Large intestine (tissue), 3 donors: ENCODE data around the gene MRPL1. TPM values are rescaled to one million over a fixed set of nuclear protein-coding genes. Genes with fewer than 3 reads are reported as not detected.

Source experiments
- DNase-seq, 2 donors: peaks; one replicate each; pipeline versions ENCODE4 v3.0.0 to v3.0.0-alpha.2; 2013
- H3K27ac ChIP-seq: one replicate; pipeline ENCODE4 v1.5.1; 2013; ENCODE audit warnings: low read length
- H3K27me3 ChIP-seq: 2 replicates; pipeline ENCODE4 v1.6.1; 2013; ENCODE audit warnings: low read length; ENCODE audit not compliant: control insufficient read depth, insufficient read depth
- H3K36me3 ChIP-seq: 2 replicates; pipeline ENCODE4 v1.6.1; 2013; ENCODE audit warnings: low read length; ENCODE audit not compliant: control insufficient read depth, insufficient read depth
- H3K4me1 ChIP-seq: one replicate; pipeline ENCODE4 v1.6.1; 2013; ENCODE audit warnings: low read length; ENCODE audit not compliant: control insufficient read depth, insufficient read depth
- H3K4me3 ChIP-seq: one replicate; pipeline ENCODE4 v1.5.1; 2013; ENCODE audit warnings: low read length
- H3K9me3 ChIP-seq: one replicate; pipeline ENCODE4 v1.6.1; 2013; ENCODE audit warnings: mild to moderate bottlenecking, low read depth, low read length, moderate library complexity; ENCODE audit not compliant: control insufficient read depth
- WGBS: methylation state at CpG from one replicate; pipeline ENCODE4 v1.1.5; 2013; ENCODE audit warnings: low lambda C conversion rate; ENCODE audit not compliant: insufficient coverage; 5-methylcytosine and 5-hydroxymethylcytosine counted together
- polyA plus RNA-seq: library from polyadenylated mRNA; unstranded; fragments of 120-200 nt; gene quantifications from one replicate; pipeline ENCODE4 v1.2.1, GENCODE V29; 2013

The MRPL1 gene
- polyA plus RNA-seq, 1 donor = 36.8 TPM

DNA sequence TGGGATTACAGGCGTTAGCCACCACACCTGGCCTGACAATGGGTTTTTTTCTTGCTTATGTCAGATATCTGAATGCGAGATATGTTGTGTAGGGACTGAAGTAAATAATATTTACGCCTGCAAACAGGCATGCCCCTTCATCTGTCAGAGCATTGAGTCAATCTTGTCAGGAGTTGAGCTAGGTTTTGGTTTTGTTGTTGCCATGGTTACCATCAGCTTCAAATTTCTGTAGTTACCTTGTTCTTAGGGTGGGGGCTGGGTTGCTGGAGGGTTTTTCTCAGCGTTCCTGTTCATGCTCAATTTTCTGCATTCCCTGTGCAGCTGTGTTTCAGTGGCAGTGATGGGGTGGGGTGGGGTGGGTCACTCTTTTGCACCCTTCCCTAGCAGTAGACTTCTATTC is 14.5 kb downstream of the MRPL1 start:
- no peaks in the 10 kb centered on the region for H3K9me3 ChIP-seq
- H3K4me1 ChIP-seq = no peaks in the 10 kb centered on the region
- no CpG with 5 or more reads among the region's 4 CpGs for WGBS
- H3K4me3 ChIP-seq = no peak overlapping the region
- DNase-seq = no peak
- no peak overlapping the region for H3K27ac ChIP-seq
- H3K36me3 ChIP-seq = peaks cover 8% of the 10 kb centered on the region
- H3K27me3 ChIP-seq = no peaks in the 10 kb centered on the region

GRCh38 chr4:77877771-77878565 is 15.3 kb downstream of the MRPL1 start:
- Histone ChIP-seq H3K27ac (no peak overlapping the region), H3K4me1 (no peaks in the 10 kb centered on the region), H3K27me3 (no peaks in the 10 kb centered on the region), H3K9me3 (no peaks in the 10 kb centered on the region), H3K36me3 (peaks cover 8% of the 10 kb centered on the region), H3K4me3 (no peak overlapping the region)
- DNase-seq = no peak
- WGBS = 67% methylated on average over 2 of the region's 15 CpGs

- peaks cover 21% of the 10 kb centered on the region for H3K36me3 ChIP-seq
Measured at GRCh38 chr4:77880784-77881183, 18.2 kb downstream of the MRPL1 start.

GRCh38 chr4:77881460-77882295 is 19.0 kb downstream of the MRPL1 start:
- WGBS = 100% methylated on average over 1 of the region's 8 CpGs
- Histone ChIP-seq H3K4me3 (no peak overlapping the region), H3K36me3 (peaks cover 20% of the 10 kb centered on the region), H3K9me3 (no peaks in the 10 kb centered on the region), H3K27ac (no peak overlapping the region), H3K4me1 (no peaks in the 10 kb centered on the region), H3K27me3 (no peaks in the 10 kb centered on the region)
- peak in 1 of 2 donors; percentile 49 for DNase-seq

More at GRCh38 chr4:77880784-77881183, 18.2 kb downstream of the MRPL1 start:
- Histone ChIP-seq H3K4me3 (no peak overlapping the region), H3K4me1 (no peaks in the 10 kb centered on the region), H3K9me3 (no peaks in the 10 kb centered on the region), H3K27me3 (no peaks in the 10 kb centered on the region), H3K27ac (no peak overlapping the region)
- no peak for DNase-seq

DNA sequence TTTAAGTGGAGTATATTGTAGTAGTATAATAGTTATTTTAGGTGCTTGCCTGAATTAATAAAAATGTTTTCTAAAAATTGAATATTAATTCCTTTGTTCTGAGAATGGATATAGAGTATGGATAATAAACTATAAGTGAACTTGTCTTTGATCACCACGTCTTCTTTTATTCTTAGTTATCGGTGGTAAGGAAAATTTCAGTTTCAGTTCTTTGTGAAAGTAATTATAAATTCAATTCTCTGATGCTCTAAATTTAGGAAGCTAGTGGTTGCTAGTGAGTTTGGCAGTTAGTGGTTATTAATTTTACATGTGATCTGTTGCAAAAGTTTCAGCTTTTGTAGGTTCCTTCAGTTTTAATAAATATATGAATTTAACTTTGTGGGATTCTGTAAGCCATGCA is 30.8 kb downstream of the MRPL1 start:
- Histone ChIP-seq H3K36me3 (peaks cover 3% of the 10 kb centered on the region), H3K27me3 (no peaks in the 10 kb centered on the region)
- 95% methylated on average over 2 of the region's 2 CpGs for WGBS

GRCh38 chr4:77899607-77900006 is 37.0 kb downstream of the MRPL1 start:
- Histone ChIP-seq H3K9me3 (no peaks in the 10 kb centered on the region), H3K36me3 (peaks cover 4% of the 10 kb centered on the region), H3K27me3 (no peaks in the 10 kb centered on the region), H3K27ac (no peak overlapping the region), H3K4me3 (no peak overlapping the region), H3K4me1 (no peaks in the 10 kb centered on the region)
- DNase-seq = no peak
- 70% methylated on average over 1 of the region's 1 CpG for WGBS

More for the DNA sequence above, 30.8 kb downstream of the MRPL1 start:
- Histone ChIP-seq H3K4me3 (no peak overlapping the region), H3K27ac (no peak overlapping the region), H3K4me1 (no peaks in the 10 kb centered on the region), H3K9me3 (no peaks in the 10 kb centered on the region)
- no peak for DNase-seq

DNA sequence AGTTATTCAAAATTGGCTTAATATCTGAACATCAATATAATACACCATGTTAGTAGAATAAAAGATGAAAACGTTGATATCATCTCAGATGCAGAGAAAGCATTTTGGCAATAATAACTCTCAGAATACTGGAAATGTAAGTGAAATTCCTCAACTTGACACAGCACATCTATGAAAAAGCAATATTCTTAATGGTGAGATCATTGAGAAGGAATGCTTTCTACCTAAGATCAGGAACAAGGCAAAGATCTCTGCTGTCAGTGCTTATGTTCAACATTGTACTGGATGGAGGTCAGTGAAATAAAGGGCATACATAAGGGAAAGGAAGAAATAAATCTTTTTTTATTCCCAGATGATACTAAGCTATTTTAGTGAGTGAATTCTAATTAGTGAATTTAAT is 40.6 kb downstream of the MRPL1 start:
- WGBS = no CpG with 5 or more reads among the region's 1 CpG
- no peak for DNase-seq
- Histone ChIP-seq H3K4me1 (no peaks in the 10 kb centered on the region), H3K36me3 (peaks cover 6% of the 10 kb centered on the region), H3K27ac (no peak overlapping the region), H3K9me3 (no peaks in the 10 kb centered on the region), H3K27me3 (no peaks in the 10 kb centered on the region), H3K4me3 (no peak overlapping the region)

GRCh38 chr4:77905651-77906263 is 43.1 kb downstream of the MRPL1 start:
- no peaks in the 10 kb centered on the region for H3K27me3 ChIP-seq
- no peaks in the 10 kb centered on the region for H3K9me3 ChIP-seq
- H3K27ac ChIP-seq = no peak overlapping the region
- no peaks in the 10 kb centered on the region for H3K4me1 ChIP-seq
- H3K4me3 ChIP-seq = no peak overlapping the region
- DNase-seq = peak; percentile 30 to 48
- peaks cover 20% of the 10 kb centered on the region for H3K36me3 ChIP-seq

DNA sequence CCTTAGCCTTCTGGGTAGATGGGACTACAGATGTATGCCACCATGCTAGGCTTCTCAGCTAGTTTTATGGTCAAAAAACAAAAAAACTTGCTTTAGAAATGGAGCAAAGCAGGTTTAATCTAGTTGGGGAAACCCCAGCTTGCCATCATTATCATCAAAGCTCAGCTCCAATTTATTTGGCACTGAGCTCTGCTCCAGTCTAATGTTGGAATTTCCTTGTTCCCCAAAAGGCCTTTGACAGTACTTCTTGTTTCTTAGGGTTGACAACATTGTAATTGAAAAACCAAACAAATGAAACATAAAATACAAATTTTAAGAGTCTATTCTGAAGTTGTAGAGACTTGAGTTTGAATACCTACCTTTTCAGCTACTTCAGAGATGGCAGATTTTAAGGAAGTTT is 48.0 kb downstream of the MRPL1 start:
- Histone ChIP-seq H3K4me3 (no peak overlapping the region), H3K27me3 (no peaks in the 10 kb centered on the region), H3K9me3 (no peaks in the 10 kb centered on the region), H3K27ac (no peak overlapping the region), H3K36me3 (peaks cover 15% of the 10 kb centered on the region), H3K4me1 (no peaks in the 10 kb centered on the region)
- no peak for DNase-seq

DNA sequence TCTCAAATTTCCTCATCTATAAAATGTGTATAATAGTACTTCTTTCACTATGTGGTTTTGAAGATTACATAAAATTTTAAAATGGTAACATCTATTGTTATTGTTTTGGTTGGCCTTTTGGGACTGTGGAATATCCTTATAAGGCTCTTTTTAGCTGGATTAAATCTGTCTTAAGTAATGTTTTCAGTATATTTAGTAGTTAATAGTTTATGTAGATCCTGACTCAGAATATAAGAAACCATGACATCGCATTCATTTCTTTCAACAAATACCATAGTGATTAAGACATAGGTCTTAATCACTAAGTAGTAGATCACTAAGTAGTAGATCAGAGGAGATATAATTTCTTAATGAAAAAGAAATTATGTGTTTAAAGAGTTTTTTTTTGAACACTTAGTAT is 48.5 kb downstream of the MRPL1 start:
- DNase-seq = no peak
- 100% methylated on average over 1 of the region's 1 CpG for WGBS
- H3K4me3 ChIP-seq = no peak overlapping the region
- peaks cover 15% of the 10 kb centered on the region for H3K36me3 ChIP-seq
- no peaks in the 10 kb centered on the region for H3K4me1 ChIP-seq
- H3K27me3 ChIP-seq = no peaks in the 10 kb centered on the region
- H3K9me3 ChIP-seq = no peaks in the 10 kb centered on the region
- H3K27ac ChIP-seq = no peak overlapping the region
